Stimulated activated naive CD8-positive, alpha-beta T cell treated with anti-CD3 and anti-CD28 coated beads, Interleukin-15, Interleukin-2, amounts not matched to agents 100 U/mL and 50 U/mL, for 24 hours (primary cell): Measurements from ENCODE around the gene COQ3.

ENCODE experiments used
- ATAC-seq: fragments of 150-1000 bp; cut with Tn5 transposase; one replicate; pipeline ENCODE4 v1.10.0; 2021
- DNase-seq: peaks from one replicate; pipeline ENCODE4 v3.0.0; 2021

COQ3 gene

GRCh38 chr6:99393698-99394531 is at the start of gene COQ3:
Gene COQ3, minus strand, starts transcription at chr6:99394195. Its CDS starts 16 bp downstream, at chr6:99394179.
- peak; percentile 78 for DNase-seq
- ATAC-seq = peak; percentile 76

- DNase-seq = no peak
- ATAC-seq = no peak
Observed at GRCh38 chr6:99434702-99435530, 40.9 kb upstream of the COQ3 start.

- ATAC-seq (no peak), DNase-seq (no peak)
Observed at GRCh38 chr6:99432877-99433276, 38.9 kb upstream of the COQ3 start.

GRCh38 chr6:99431901-99432300 is 37.9 kb upstream of the COQ3 start:
- DNase-seq = no peak
- no peak for ATAC-seq

GRCh38 chr6:99427988-99428387 is 34.0 kb upstream of the COQ3 start:
- ATAC-seq (no peak), DNase-seq (no peak)

- DNase-seq (no peak), ATAC-seq (no peak)
Observed at GRCh38 chr6:99426451-99426757, 32.4 kb upstream of the COQ3 start.

- DNase-seq (peak; percentile 79), ATAC-seq (peak; percentile 56)
Observed at GRCh38 chr6:99425647-99426450, 31.9 kb upstream of the COQ3 start.

- DNase-seq (peak; percentile 85), ATAC-seq (peak; percentile 87)
Observed at GRCh38 chr6:99424761-99425646, 31.0 kb upstream of the COQ3 start, which contains the start of gene PNISR. Gene PNISR, minus strand, starts transcription at chr6:99425308. Its CDS starts 10,649 bp downstream, at chr6:99414659.

GRCh38 chr6:99424022-99424421 is 30.0 kb upstream of the COQ3 start:
- no peak for ATAC-seq
- no peak for DNase-seq

GRCh38 chr6:99422912-99423311 is 28.9 kb upstream of the COQ3 start:
- DNase-seq = no peak
- no peak for ATAC-seq

- ATAC-seq (peak; percentile 55), DNase-seq (no peak)
Observed at GRCh38 chr6:99416892-99417767, 23.1 kb upstream of the COQ3 start.

GRCh38 chr6:99416226-99416625 is 22.2 kb upstream of the COQ3 start:
- ATAC-seq = no peak
- DNase-seq = no peak

GRCh38 chr6:99415446-99415845 is 21.5 kb upstream of the COQ3 start:
- ATAC-seq (no peak), DNase-seq (no peak)

- ATAC-seq = no peak
- no peak for DNase-seq
Observed at GRCh38 chr6:99412065-99412464, 18.1 kb upstream of the COQ3 start.

- no peak for ATAC-seq
- DNase-seq = no peak
Observed at GRCh38 chr6:99409672-99410071, 15.7 kb upstream of the COQ3 start.

- no peak for ATAC-seq
- DNase-seq = no peak
Observed at GRCh38 chr6:99407076-99407475, 13.1 kb upstream of the COQ3 start.

- DNase-seq = no peak
- ATAC-seq = no peak
Observed at GRCh38 chr6:99402448-99402847, 8.5 kb upstream of the COQ3 start.

GRCh38 chr6:99397287-99397686 is 3.3 kb upstream of the COQ3 start:
- ATAC-seq (no peak), DNase-seq (no peak)

- ATAC-seq = peak; percentile 7
- no peak for DNase-seq
Observed at GRCh38 chr6:99393366-99393697, 663 bp downstream of the COQ3 start.

- ATAC-seq (no peak), DNase-seq (no peak)
Observed at GRCh38 chr6:99390896-99391295, 3.1 kb downstream of the COQ3 start.

- DNase-seq = no peak
- no peak for ATAC-seq
Observed at GRCh38 chr6:99384507-99384906, 9.5 kb downstream of the COQ3 start.
